GM12875 (cell line): ENCODE measurements around the gene KRTAP12-3.
"Not testable (repeated sequence)": the region's sequence is repeated elsewhere in the genome, so short reads cannot be mapped to it uniquely, and the experiment has no call there.

ENCODE experiments used
- H3K4me3 ChIP-seq: one replicate; pipeline ENCODE4 v1.5.1; 2011; ENCODE audit warnings: low read depth, low read length, control low read depth
- TF ChIP-seq, protein P1 (sequence below): IDR thresholded peaks from 2 replicates; pipeline ENCODE4 v1.5.1; 2011; ENCODE audit warnings: low read depth, mild to moderate bottlenecking, control low read depth, inconsistent platforms, low read length, moderate library complexity, borderline replicate concordance; ENCODE audit not compliant: insufficient read depth

The KRTAP12-3 gene

DNA sequence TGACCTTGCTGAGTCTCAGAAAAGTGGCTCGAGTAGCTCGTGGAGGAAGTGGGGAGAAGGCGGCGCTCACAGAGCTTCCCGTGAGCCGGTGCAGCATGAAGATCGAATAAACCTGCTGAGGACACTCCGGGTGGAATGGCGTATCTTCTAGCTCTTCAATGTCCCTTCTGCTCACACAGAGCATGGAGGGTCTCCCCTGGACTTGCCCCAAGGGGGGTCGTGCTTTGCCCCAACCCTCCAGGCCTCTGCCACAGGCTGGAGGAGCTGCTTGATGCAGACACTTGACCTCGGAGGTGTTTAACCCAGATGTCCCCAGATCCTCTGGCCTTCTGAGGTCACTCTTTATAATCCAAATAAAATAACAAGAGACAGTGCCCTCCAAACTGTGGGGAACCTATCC, 37.0 kb downstream of the KRTAP12-3 start:
- TF ChIP-seq, protein P1, sequence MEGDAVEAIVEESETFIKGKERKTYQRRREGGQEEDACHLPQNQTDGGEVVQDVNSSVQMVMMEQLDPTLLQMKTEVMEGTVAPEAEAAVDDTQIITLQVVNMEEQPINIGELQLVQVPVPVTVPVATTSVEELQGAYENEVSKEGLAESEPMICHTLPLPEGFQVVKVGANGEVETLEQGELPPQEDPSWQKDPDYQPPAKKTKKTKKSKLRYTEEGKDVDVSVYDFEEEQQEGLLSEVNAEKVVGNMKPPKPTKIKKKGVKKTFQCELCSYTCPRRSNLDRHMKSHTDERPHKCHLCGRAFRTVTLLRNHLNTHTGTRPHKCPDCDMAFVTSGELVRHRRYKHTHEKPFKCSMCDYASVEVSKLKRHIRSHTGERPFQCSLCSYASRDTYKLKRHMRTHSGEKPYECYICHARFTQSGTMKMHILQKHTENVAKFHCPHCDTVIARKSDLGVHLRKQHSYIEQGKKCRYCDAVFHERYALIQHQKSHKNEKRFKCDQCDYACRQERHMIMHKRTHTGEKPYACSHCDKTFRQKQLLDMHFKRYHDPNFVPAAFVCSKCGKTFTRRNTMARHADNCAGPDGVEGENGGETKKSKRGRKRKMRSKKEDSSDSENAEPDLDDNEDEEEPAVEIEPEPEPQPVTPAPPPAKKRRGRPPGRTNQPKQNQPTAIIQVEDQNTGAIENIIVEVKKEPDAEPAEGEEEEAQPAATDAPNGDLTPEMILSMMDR: no peak
- H3K4me3 ChIP-seq: no peak overlapping the region

GRCh38 chr21:44695184-44695583, 37.5 kb downstream of the KRTAP12-3 start:
- TF ChIP-seq, protein P1: no peak
- H3K4me3 ChIP-seq: no peak overlapping the region

DNA sequence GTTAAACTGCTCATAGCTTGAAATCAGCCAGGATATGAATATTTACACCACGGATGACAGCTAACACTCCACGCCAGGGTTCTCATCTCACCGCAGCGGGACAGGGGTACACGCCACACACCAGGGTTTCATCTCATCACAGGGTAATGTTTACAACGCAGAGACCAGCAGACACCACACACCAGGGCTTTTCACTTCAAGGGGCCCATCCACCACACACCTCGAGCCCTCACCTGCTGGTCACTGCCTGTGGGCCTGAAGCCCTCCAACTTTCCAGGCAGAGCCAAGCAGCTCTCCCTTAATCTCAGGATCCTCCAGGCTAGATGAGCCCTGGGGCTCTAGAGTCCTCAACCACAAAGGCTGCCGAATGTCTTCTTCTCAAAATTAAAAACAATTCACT, 37.9 kb downstream of the KRTAP12-3 start:
- H3K4me3 ChIP-seq: no peak overlapping the region
- TF ChIP-seq, protein P1: no peak

DNA sequence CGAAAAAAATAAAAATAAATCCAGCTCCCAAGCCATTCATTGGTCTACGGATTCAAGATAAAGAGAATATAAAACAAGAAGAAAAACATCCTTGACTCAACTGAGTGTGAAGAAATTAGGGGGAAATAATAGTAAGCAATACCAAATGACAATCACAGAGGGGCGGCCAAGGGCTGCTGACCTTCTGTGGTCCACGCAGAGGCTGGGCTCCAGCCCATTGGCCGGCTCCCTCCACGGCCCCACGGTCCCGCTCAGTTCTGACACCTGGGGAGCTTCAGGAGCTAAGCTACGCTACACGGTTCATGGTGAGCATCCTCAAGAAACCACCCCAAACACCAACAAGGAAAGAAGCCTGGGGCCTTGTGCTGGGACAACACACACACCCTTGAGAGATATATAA, 38.8 kb downstream of the KRTAP12-3 start:
- TF ChIP-seq, protein P1: no peak
- H3K4me3 ChIP-seq: no peak overlapping the region

DNA sequence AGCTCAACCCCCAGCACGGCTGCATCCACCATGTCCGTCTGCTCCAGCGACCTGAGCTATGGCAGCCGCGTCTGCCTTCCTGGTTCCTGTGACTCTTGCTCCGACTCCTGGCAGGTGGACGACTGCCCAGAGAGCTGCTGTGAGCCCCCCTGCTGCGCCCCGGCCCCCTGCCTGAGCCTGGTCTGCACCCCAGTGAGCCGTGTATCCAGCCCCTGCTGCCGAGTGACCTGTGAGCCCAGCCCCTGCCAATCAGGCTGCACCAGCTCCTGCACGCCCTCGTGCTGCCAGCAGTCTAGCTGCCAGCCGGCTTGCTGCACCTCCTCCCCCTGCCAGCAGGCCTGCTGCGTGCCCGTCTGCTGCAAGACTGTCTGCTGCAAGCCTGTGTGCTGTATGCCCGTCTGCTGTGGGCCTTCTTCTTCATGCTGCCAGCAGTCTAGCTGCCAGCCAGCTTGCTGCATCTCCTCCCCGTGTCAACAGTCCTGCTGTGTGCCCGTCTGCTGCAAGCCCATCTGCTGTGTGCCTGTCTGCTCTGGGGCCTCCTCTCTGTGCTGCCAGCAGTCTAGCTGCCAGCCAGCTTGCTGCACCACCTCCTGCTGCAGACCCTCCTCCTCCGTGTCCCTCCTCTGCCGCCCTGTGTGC, 39.6 kb downstream of the KRTAP12-3 start, which contains the start of gene KRTAP10-12:
Gene KRTAP10-12, plus strand, starts transcription at position 1 of the 639 bp plus-strand sequence. Its CDS starts 30 bp downstream, at position 31.
- H3K4me3 ChIP-seq: not testable (repeated sequence)

- TF ChIP-seq, protein P1: no peak
- no peak overlapping the region for H3K4me3 ChIP-seq
Observed at GRCh38 chr21:44697811-44698734, 40.3 kb downstream of the KRTAP12-3 start.

GRCh38 chr21:44699502-44700001, 41.8 kb downstream of the KRTAP12-3 start:
- TF ChIP-seq, protein P1: no peak
- H3K4me3 ChIP-seq: no peak overlapping the region
